SK-N-SH treated with all-trans-retinoic acid at 6 μM for 48 hours (cell line): Measurements from ENCODE around the gene PIK3R1.
A peak's percentile ranks its signal among the peaks of the same experiment; 100 is the strongest.

Experiments
- ATAC-seq: fragments of 200-7000 bp; cut with Tn5 transposase; 3 replicates; pipeline ENCODE4 v1.9.1; 2020; ENCODE audit warnings: mild to moderate bottlenecking, moderate library complexity
- ARNTL ChIP-seq: fragments of 450-650 bp; formaldehyde crosslinking; IDR thresholded peaks from 2 replicates; pipeline ENCODE4 v1.5.0; 2020; ENCODE audit warnings: low read depth, mild to moderate bottlenecking, moderate library complexity, borderline replicate concordance
- BACH2 ChIP-seq: fragments of 250-450 bp; sonication (Bioruptor Pico); IDR thresholded peaks from 2 replicates; pipeline ENCODE4 v1.9.0; 2021; ENCODE audit warnings: mild to moderate bottlenecking, borderline replicate concordance
- CSDC2 ChIP-seq: fragments of 250-450 bp; sonication (Bioruptor Pico); IDR thresholded peaks from 2 replicates; pipeline ENCODE4 v1.5.0; 2020; ENCODE audit warnings: mild to moderate bottlenecking, moderate library complexity
- ESRRG ChIP-seq: fragments of 250-450 bp; sonication (Bioruptor Pico); IDR thresholded peaks from 2 replicates; pipeline ENCODE4 v1.6.1; 2021; ENCODE audit warnings: mild to moderate bottlenecking
- GLIS3 ChIP-seq: fragments of 250-450 bp; sonication (Bioruptor Pico); IDR thresholded peaks from 2 replicates; pipeline ENCODE4 v1.5.0; 2020; ENCODE audit warnings: mild to moderate bottlenecking, moderate library complexity
- ISL1 ChIP-seq: fragments of 250-450 bp; sonication (Bioruptor Pico); IDR thresholded peaks from 2 replicates; pipeline ENCODE4 v2.1.2; 2022; ENCODE audit warnings: mild to moderate bottlenecking, moderate library complexity
- OSR1 ChIP-seq: fragments of 250-450 bp; sonication (Bioruptor Pico); IDR thresholded peaks from 2 replicates; pipeline ENCODE4 v1.8.0; 2022; ENCODE audit warnings: moderate library complexity, mild to moderate bottlenecking, inconsistent platforms
- PPARA ChIP-seq: fragments of 250-450 bp; sonication (Bioruptor Pico); IDR thresholded peaks from 2 replicates; pipeline ENCODE4 v1.5.0; 2020; ENCODE audit warnings: mild to moderate bottlenecking, borderline replicate concordance
- RARB ChIP-seq: fragments of 250-450 bp; sonication (Bioruptor Pico); IDR thresholded peaks from 2 replicates; pipeline ENCODE4 v1.8.0; 2021; ENCODE audit warnings: mild to moderate bottlenecking, moderate library complexity
- SNAI2 ChIP-seq: fragments of 250-450 bp; sonication (Bioruptor Pico); IDR thresholded peaks from 2 replicates; pipeline ENCODE4 v1.5.0; 2020; ENCODE audit warnings: mild to moderate bottlenecking, moderate library complexity
- TCF4 ChIP-seq: fragments of 250-450 bp; sonication (Bioruptor Pico); IDR thresholded peaks from 2 replicates; pipeline ENCODE4 v1.8.0; 2021; ENCODE audit warnings: mild to moderate bottlenecking, moderate library complexity, borderline replicate concordance
- TOX ChIP-seq: fragments of 250-450 bp; sonication (Bioruptor Pico); IDR thresholded peaks from 2 replicates; pipeline ENCODE4 v1.8.0; 2021; ENCODE audit warnings: mild to moderate bottlenecking, moderate library complexity, borderline replicate concordance
- ZC3H10 ChIP-seq: fragments of 250-450 bp; sonication (Bioruptor Pico); IDR thresholded peaks from 2 replicates; pipeline ENCODE4 v1.5.1; 2021; ENCODE audit warnings: mild to moderate bottlenecking, moderate library complexity
- ZFP3 ChIP-seq: fragments of 250-450 bp; sonication (Bioruptor Pico); IDR thresholded peaks from 2 replicates; pipeline ENCODE4 v1.5.0; 2020; ENCODE audit warnings: mild to moderate bottlenecking, moderate library complexity
- ZFP30 ChIP-seq: fragments of 450-650 bp; formaldehyde crosslinking; IDR thresholded peaks from 2 replicates; pipeline ENCODE4 v1.5.0; 2022; ENCODE audit warnings: mild to moderate bottlenecking, moderate library complexity
- ZNF70 ChIP-seq: fragments of 450-650 bp; formaldehyde crosslinking; IDR thresholded peaks from 2 replicates; pipeline ENCODE4 v1.5.0; 2020; ENCODE audit warnings: mild to moderate bottlenecking, moderate library complexity
- ZNF8 ChIP-seq: fragments of 450-650 bp; formaldehyde crosslinking; IDR thresholded peaks from 2 replicates; pipeline ENCODE4 v1.5.0; 2020; ENCODE audit warnings: mild to moderate bottlenecking, moderate library complexity
- TF ChIP-seq, protein P1 (sequence below): fragments of 250-450 bp; sonication (Bioruptor Pico); IDR thresholded peaks from 2 replicates; pipeline ENCODE4 v1.8.0; 2020; ENCODE audit warnings: mild to moderate bottlenecking, moderate library complexity, borderline replicate concordance
- TF ChIP-seq, protein P2 (sequence below): fragments of 250-450 bp; sonication (Bioruptor Pico); IDR thresholded peaks from 2 replicates; pipeline ENCODE4 v1.5.1; 2021; ENCODE audit warnings: mild to moderate bottlenecking, moderate library complexity
- TF ChIP-seq, protein P3 (sequence below): fragments of 250-450 bp; sonication (Bioruptor Pico); IDR thresholded peaks from 2 replicates; pipeline ENCODE4 v1.5.0; 2020; ENCODE audit warnings: mild to moderate bottlenecking, moderate library complexity
- TF ChIP-seq, protein P4 (sequence below): fragments of 250-450 bp; sonication (Bioruptor Pico); IDR thresholded peaks from 2 replicates; pipeline ENCODE4 v1.8.0; 2021; ENCODE audit warnings: low read depth, mild to moderate bottlenecking, moderate library complexity, borderline replicate concordance

PIK3R1 gene

DNA sequence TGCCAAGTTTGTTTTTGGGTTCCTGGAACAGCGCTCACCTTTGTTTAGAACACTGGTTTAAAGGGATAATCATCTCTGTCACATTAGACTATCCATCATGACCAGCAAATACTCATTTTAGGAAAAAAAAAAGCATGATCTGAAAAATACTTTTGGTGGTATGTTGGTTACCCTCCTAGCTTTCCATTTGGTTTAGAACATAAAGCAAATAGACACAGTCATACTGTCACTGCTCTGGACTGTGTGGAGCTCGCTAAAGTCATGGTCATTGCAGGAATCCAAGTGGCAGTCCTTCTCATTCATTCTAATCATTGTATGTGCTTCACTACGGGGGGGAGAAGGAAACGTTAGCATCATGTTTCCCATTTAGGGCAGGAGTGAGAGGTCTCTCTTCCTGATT is 83.5 kb downstream of the PIK3R1 start:
- ATAC-seq = no peak

DNA sequence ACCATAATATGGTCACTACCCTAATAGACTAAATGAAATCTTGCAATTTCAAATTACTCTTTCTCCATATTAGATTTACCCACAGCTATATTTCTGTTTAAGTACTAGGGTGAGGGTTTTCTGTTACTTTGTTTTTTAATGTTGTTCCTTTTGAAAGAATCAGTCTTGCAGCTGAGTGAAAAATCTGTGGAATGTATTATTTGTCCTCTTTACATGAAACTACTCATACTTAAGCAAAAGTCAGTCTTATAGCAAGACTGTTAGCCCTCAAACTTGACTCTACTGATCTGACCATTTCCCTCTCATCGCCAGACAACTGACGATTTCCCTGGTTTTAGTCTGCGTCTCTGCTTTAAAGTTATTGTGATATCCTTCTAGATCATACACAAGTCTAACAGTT is 84.0 kb downstream of the PIK3R1 start:
- no peak for ATAC-seq
- no peak for TF ChIP-seq TOX (CRISPR knock-in tag)
- no peak for TF ChIP-seq CSDC2 (CRISPR knock-in tag)
- no peak for TF ChIP-seq TCF4 (CRISPR knock-in tag)
- TF ChIP-seq ZFP30 = no peak
- TF ChIP-seq ARNTL = no peak
- no peak for TF ChIP-seq ZC3H10
- TF ChIP-seq ZNF70 = no peak
- no peak for TF ChIP-seq ESRRG (CRISPR knock-in tag)
- no peak for TF ChIP-seq ZFP3 (CRISPR knock-in tag)
- no peak for TF ChIP-seq ZNF8 (CRISPR knock-in tag)
- no peak for TF ChIP-seq GLIS3 (CRISPR knock-in tag)
- no peak for TF ChIP-seq BACH2 (CRISPR knock-in tag)
- no peak for TF ChIP-seq RARB (CRISPR knock-in tag)
- no peak for TF ChIP-seq ISL1 (CRISPR knock-in tag)
- TF ChIP-seq, protein P1, sequence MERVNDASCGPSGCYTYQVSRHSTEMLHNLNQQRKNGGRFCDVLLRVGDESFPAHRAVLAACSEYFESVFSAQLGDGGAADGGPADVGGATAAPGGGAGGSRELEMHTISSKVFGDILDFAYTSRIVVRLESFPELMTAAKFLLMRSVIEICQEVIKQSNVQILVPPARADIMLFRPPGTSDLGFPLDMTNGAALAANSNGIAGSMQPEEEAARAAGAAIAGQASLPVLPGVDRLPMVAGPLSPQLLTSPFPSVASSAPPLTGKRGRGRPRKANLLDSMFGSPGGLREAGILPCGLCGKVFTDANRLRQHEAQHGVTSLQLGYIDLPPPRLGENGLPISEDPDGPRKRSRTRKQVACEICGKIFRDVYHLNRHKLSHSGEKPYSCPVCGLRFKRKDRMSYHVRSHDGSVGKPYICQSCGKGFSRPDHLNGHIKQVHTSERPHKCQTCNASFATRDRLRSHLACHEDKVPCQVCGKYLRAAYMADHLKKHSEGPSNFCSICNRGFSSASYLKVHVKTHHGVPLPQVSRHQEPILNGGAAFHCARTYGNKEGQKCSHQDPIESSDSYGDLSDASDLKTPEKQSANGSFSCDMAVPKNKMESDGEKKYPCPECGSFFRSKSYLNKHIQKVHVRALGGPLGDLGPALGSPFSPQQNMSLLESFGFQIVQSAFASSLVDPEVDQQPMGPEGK (CRISPR knock-in tag) = no peak
- no peak for TF ChIP-seq OSR1
- no peak for TF ChIP-seq PPARA (CRISPR knock-in tag)
- TF ChIP-seq, protein P2, sequence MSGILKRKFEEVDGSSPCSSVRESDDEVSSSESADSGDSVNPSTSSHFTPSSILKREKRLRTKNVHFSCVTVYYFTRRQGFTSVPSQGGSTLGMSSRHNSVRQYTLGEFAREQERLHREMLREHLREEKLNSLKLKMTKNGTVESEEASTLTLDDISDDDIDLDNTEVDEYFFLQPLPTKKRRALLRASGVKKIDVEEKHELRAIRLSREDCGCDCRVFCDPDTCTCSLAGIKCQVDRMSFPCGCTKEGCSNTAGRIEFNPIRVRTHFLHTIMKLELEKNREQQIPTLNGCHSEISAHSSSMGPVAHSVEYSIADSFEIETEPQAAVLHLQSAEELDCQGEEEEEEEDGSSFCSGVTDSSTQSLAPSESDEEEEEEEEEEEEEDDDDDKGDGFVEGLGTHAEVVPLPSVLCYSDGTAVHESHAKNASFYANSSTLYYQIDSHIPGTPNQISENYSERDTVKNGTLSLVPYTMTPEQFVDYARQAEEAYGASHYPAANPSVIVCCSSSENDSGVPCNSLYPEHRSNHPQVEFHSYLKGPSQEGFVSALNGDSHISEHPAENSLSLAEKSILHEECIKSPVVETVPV (CRISPR knock-in tag) = no peak
- TF ChIP-seq, protein P3, sequence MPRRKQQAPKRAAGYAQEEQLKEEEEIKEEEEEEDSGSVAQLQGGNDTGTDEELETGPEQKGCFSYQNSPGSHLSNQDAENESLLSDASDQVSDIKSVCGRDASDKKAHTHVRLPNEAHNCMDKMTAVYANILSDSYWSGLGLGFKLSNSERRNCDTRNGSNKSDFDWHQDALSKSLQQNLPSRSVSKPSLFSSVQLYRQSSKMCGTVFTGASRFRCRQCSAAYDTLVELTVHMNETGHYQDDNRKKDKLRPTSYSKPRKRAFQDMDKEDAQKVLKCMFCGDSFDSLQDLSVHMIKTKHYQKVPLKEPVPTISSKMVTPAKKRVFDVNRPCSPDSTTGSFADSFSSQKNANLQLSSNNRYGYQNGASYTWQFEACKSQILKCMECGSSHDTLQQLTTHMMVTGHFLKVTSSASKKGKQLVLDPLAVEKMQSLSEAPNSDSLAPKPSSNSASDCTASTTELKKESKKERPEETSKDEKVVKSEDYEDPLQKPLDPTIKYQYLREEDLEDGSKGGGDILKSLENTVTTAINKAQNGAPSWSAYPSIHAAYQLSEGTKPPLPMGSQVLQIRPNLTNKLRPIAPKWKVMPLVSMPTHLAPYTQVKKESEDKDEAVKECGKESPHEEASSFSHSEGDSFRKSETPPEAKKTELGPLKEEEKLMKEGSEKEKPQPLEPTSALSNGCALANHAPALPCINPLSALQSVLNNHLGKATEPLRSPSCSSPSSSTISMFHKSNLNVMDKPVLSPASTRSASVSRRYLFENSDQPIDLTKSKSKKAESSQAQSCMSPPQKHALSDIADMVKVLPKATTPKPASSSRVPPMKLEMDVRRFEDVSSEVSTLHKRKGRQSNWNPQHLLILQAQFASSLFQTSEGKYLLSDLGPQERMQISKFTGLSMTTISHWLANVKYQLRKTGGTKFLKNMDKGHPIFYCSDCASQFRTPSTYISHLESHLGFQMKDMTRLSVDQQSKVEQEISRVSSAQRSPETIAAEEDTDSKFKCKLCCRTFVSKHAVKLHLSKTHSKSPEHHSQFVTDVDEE (CRISPR knock-in tag) = no peak
- no peak for TF ChIP-seq SNAI2

More for the DNA sequence above, 83.5 kb downstream of the PIK3R1 start:
- TF ChIP-seq SNAI2 = no peak
- no peak for TF ChIP-seq PPARA (CRISPR knock-in tag)
- no peak for TF ChIP-seq GLIS3 (CRISPR knock-in tag)
- TF ChIP-seq ZNF70 = no peak
- TF ChIP-seq, protein P4, sequence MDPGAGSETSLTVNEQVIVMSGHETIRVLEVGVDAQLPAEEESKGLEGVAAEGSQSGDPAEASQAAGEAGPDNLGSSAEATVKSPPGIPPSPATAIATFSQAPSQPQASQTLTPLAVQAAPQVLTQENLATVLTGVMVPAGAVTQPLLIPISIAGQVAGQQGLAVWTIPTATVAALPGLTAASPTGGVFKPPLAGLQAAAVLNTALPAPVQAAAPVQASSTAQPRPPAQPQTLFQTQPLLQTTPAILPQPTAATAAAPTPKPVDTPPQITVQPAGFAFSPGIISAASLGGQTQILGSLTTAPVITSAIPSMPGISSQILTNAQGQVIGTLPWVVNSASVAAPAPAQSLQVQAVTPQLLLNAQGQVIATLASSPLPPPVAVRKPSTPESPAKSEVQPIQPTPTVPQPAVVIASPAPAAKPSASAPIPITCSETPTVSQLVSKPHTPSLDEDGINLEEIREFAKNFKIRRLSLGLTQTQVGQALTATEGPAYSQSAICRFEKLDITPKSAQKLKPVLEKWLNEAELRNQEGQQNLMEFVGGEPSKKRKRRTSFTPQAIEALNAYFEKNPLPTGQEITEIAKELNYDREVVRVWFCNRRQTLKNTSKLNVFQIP (CRISPR knock-in tag) = no peak
- no peak for TF ChIP-seq OSR1
- no peak for TF ChIP-seq ZFP30
- TF ChIP-seq ESRRG (CRISPR knock-in tag) = no peak
- no peak for TF ChIP-seq ZFP3 (CRISPR knock-in tag)

DNA sequence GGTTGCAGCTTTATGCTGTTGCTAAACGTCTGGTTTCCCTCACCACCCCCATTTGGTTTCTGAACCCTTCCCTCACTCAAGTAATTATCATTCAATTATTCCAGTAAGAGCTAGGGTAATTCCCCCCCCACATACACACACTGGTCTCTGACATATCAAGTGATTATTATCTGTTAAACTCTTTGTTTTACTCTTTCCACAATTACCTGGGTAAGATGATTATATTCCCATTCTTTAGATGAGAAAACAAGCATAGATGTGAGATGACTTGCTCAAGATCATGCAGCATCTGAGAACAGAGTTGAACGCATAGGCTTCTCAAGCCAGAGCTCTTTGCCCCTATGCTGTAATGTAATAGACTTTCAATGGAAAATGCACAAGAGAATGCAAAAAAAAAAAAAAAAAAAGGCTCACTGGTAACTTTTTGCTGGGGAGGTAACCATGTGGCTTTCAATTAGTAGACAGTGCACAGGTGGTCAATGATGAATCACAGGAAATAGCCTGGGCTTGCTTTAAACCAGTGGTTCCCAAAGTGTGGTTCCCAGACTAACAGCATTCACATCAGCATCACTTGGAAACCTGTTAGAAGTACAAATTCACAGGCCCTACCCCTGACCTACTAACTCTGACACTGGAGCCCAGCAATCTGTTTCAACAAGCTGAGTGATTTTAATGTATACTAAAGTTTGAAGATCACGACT is 87.6 kb downstream of the PIK3R1 start:
- TF ChIP-seq SNAI2 (no peak), ZNF70 (no peak), ESRRG (CRISPR knock-in tag) (no peak), OSR1 (no peak), CSDC2 (CRISPR knock-in tag) (no peak), ZFP3 (CRISPR knock-in tag) (no peak), BACH2 (CRISPR knock-in tag) (no peak), PPARA (CRISPR knock-in tag) (no peak), ZNF8 (CRISPR knock-in tag) (no peak), ZFP30 (no peak)
- TF ChIP-seq, protein P1 (CRISPR knock-in tag) = no peak
- TF ChIP-seq, all 23 proteins: peak for 0

More for the DNA sequence above, 87.6 kb downstream of the PIK3R1 start:
- peak; percentile 32 for ATAC-seq
